NB4 (cell line): ENCODE results near the gene IFI30.
"Not testable (repeated sequence)": the region's sequence is repeated elsewhere in the genome, so short reads cannot be mapped to it uniquely, and the experiment has no call there.

ENCODE experiments used
- DNase-seq: peaks from one replicate; pipeline ENCODE4 v3.0.0; 2010; ENCODE audit warnings: low read depth
- H3K4me3 ChIP-seq: one replicate; pipeline ENCODE4 v1.5.1; 2011; ENCODE audit warnings: mild to moderate bottlenecking, low read depth, low read length, moderate library complexity
- MYC ChIP-seq: IDR thresholded peaks from 2 replicates; pipeline ENCODE4 v1.6.1; 2011; ENCODE audit warnings: low read depth, low read length
- POLR2A ChIP-seq: IDR thresholded peaks from 2 replicates; pipeline ENCODE4 v1.6.1; 2011; ENCODE audit warnings: mild to moderate bottlenecking; ENCODE audit not compliant: insufficient read length; ENCODE audit errors: extremely low read depth
- TF ChIP-seq, protein P1 (sequence below): IDR thresholded peaks from 2 replicates; pipeline ENCODE4 v1.6.1; 2011; ENCODE audit warnings: low read depth, low read length
- TF ChIP-seq, protein P2 (sequence below): IDR thresholded peaks from one replicate; pipeline ENCODE4 v1.5.1; 2012; ENCODE audit warnings: low read depth, low read length

Gene IFI30

DNA sequence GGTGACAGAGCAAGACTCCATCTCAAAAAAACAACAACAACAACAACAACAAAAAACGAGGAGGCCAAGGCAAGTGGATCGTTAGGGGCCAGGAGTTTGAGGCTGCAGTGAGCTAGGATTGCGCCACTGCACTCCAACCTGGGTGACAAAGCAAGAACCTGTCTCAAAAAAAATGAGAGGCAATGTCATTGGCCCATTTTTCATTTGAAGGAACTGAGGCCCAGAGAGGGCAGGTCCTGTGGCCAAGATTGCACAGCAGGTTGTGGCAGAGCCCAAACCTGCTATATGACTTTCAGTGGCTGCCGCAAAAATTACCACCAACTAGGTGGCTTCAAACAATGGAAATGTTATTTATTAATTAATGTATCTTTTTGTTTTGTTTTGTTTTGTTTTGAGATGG is 15.1 kb upstream of the IFI30 start:
- no peak overlapping the region for H3K4me3 ChIP-seq
- no peak for DNase-seq
- TF ChIP-seq MYC (no peak), POLR2A (no peak)
- TF ChIP-seq, protein P1, sequence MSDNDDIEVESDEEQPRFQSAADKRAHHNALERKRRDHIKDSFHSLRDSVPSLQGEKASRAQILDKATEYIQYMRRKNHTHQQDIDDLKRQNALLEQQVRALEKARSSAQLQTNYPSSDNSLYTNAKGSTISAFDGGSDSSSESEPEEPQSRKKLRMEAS, result no peak
- TF ChIP-seq, protein P2, sequence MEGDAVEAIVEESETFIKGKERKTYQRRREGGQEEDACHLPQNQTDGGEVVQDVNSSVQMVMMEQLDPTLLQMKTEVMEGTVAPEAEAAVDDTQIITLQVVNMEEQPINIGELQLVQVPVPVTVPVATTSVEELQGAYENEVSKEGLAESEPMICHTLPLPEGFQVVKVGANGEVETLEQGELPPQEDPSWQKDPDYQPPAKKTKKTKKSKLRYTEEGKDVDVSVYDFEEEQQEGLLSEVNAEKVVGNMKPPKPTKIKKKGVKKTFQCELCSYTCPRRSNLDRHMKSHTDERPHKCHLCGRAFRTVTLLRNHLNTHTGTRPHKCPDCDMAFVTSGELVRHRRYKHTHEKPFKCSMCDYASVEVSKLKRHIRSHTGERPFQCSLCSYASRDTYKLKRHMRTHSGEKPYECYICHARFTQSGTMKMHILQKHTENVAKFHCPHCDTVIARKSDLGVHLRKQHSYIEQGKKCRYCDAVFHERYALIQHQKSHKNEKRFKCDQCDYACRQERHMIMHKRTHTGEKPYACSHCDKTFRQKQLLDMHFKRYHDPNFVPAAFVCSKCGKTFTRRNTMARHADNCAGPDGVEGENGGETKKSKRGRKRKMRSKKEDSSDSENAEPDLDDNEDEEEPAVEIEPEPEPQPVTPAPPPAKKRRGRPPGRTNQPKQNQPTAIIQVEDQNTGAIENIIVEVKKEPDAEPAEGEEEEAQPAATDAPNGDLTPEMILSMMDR, result no peak

DNA sequence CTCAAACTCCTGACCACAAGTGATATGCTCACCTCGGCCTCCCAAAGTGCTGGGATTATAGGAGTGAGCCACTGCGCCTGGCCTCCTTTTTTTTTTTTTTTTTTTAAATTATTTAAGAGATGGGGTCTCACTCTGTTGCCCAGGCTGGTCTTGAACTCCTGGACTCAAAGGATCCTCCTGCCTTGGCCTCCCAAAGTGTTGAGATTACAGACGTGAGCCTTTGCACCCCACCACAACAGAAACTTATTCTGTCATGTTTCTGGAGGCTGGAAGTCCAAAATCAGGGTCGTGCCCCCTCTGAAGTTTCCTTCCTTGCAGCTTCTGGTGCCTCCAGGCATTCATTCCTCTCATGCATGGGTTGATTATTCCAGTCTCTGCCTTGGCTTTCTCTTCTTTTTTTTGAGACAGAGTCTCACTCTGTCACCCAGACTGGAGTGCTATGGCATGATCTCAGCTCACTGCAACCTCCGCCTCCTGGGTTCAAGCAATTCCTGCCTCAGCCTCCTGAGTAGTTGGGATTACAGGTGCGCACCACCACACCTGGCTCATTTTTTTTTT is 14.5 kb upstream of the IFI30 start:
- H3K4me3 ChIP-seq, DNase-seq: not testable (repeated sequence)

DNA sequence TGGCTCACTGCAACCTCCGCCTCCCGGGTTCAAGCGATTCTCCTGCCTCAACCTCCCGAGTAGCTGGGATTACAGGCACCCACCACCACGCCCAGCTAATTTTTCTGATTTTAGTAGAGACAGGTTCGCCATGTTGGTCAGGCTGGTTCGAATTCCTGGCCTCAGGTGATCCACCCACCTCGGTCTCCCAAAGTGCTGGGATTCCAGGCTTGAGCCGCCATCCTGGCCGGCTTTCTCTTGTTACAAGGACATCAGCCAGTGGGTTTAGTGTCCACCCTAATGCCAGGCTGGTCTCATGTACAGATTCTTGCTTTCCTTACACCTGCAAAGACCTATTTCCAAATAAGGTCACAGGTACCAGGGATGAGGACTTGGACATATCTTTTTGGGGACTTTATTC is 13.8 kb upstream of the IFI30 start:
- no peak for DNase-seq
- no peak overlapping the region for H3K4me3 ChIP-seq
- no peak for TF ChIP-seq POLR2A
- TF ChIP-seq, protein P1, result no peak

DNA sequence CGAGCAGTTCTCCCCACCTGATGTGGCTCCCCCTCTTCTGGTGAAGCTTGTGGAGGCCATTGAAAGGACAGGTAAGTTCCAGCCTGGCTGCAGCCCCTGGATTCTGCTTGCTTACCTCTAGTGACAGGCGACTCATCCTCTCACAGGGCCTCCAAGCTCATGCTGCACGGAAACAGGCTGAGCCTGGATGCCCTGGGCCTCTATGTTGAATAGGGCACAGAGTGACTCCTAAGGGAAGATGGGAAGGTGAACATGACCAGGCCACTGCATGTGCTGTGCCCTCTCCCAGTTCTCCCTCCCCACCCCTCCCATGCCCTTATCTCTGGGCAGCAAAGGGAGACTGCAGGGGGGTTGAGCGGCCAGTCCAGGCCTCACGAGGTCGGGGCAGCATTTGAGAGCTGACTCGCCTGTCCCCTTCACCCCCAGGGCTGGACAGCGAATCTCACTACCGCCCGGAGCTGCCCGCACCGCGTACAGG is 13.1 kb upstream of the IFI30 start:
- no peak for DNase-seq
- TF ChIP-seq, protein P1, result no peak
- no peak for TF ChIP-seq MYC
- no peak for TF ChIP-seq POLR2A
- TF ChIP-seq, protein P2, result no peak
- no peak overlapping the region for H3K4me3 ChIP-seq

DNA sequence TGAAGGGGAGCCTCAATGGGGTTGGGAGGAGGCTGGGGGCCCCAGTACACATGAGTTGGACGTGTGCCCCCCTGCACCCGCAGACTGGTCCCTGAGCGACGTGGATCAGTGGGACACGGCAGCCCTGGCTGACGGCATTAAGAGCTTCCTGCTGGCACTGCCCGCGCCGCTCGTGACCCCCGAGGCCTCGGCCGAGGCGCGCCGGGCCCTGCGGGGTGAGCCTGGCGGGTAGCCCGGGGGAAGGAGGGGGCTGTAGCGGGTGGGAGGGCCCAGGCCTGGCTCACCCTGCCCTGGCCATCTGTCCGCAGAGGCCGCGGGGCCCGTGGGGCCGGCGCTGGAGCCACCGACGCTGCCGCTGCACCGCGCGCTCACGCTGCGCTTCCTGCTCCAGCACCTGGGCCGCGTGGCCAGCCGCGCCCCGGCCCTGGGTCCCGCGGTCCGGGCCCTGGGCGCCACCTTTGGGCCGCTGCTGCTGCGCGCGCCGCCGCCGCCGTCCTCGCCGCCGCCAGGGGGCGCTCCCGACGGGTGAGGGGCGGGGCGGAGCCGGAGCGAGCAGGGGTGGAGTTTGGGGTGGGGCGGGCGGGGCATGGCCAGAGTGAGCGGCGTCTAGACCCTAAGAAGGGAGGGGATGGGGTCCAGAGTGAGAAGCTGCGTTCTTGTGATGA is 12.5 kb upstream of the IFI30 start:
- no peak overlapping the region for H3K4me3 ChIP-seq
- DNase-seq, result peak; percentile 69
- peak; percentile 48 for TF ChIP-seq POLR2A
- TF ChIP-seq MYC, result peak; percentile 65
- TF ChIP-seq, protein P2, result no peak
- TF ChIP-seq, protein P1, result peak; percentile 45; the same call in 1 of the 2 replicates

DNA sequence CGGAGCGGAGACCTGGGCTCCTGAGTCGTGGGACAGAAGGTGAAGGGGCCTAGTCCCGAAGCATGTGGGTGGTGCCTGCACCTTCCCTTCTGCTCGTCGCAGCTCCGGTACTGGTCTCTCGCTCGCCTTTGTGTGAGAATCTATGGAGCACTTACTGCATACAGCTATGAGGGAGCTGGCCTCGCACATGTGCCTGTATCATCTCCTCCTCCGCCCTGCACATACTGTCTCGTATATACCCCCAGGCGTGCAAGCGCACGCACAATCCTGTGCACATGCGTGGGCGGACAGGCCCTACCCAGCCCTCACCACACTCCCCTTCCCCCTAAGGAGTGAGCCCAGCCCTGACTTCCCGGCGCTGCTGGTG is 12.0 kb upstream of the IFI30 start:
- no peak overlapping the region for H3K4me3 ChIP-seq
- TF ChIP-seq, protein P1, result no peak
- TF ChIP-seq, protein P2, result no peak
- TF ChIP-seq POLR2A (no peak), MYC (no peak)
- no peak for DNase-seq

DNA sequence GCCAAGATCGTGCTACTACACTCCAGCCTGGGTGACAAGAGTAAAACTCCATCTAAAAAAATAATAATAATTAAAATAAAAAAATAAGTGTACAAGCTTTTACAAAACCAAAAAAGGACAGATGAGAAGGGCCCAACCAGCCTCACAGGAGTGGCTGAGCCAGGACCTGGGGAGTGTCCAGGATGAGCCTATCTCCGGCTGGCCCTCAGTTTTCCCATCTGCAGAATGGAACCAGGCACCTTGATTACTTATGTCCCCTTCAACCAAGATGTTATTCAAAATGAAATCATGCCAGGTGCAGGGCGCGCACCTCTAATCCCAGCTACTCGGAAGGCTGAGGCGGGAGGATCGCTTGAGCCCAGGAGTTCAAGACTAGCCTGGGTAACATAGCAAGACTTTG is 9.5 kb upstream of the IFI30 start:
- no peak for TF ChIP-seq MYC
- TF ChIP-seq, protein P2, result no peak
- TF ChIP-seq POLR2A, result no peak
- TF ChIP-seq, protein P1, result no peak
- H3K4me3 ChIP-seq, result no peak overlapping the region
- no peak for DNase-seq
